NCI-H510A treated with DMSO at 0.1 percent for 48 hours (cell line): ENCODE data around the gene INO80.

Source experiments
- DNase-seq: peaks from one replicate; lab custom pipeline; 2025; lab: John Stamatoyannopoulos, UW

Gene INO80

DNA sequence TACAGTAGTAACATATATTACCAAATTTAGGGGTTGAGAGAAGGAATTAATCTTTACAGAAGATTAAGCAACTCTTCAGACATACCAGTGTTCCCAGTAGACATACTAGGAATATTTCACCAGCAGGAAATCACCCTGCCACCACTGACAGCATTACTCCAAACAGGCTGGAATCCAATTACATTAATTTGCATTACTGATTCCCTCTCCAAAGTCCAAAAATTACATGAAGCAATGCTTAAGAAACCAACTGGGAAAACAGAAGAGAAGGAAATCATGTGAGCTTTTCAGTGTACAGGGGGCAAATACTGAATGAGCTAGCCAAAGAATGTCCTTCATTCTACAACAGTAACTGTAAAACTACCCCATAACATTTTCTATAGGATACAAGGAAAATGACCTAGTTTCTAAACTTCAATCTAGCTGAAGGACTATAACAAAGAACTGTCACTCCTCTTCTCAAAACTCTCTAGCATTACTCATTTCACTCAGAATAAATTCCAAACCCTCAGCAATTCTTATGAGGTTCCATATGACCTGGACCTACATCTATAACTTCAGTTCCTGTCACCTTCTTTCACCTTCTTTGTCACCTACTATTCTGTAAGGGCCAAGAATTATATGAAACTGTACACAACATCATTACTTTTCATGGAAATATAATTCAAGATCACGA lies 72.7 kb downstream of the INO80 start:
- no peak for DNase-seq

DNA sequence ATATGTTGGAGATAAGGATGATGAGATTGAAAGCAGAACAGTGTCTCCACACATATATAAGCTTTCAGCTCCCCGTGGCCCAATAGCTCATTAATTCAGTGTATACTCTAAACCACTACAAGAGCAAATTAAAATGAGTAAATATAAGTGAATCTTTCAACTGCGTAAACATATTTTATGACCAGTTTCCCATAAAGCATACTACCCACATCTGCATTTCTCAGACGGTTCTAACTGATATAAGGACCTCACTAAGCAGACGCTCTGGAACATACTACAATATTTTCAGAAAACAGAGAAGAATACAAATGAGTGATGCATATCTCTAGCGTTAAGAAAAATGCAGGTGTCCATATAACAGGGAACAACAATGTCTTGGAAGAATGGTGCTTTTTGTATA lies 73.2 kb downstream of the INO80 start:
- DNase-seq: no peak

DNA sequence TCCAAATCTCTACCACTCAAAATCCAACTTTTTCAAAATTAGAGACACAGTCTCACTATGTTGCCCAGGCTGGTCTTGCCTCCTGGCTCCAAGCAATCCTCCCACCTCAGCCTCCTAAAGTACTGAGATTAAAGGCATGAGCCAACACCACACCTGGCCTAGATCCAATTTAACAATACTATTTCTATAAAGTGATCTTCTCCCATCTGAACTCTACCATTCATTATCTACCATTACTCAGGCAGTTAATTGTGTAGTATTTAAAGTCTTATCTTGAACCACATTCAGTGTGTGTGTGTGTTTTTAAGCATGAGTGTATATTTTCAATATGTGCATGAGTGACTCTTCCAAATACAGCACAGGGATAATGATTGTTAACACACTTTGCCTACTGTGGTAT lies 77.0 kb downstream of the INO80 start:
- no peak for DNase-seq

DNA sequence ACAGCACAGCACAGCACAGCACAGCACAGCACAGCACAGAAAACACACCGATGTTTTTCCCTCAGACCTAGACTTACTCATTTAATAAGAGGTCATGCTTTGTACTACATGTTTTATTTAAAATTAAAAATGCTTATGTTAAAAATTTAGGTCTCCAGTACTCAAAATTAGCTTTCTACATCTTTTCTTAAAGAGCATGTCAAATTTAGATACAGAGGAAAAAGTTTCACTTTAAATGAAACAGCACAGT lies 84.1 kb downstream of the INO80 start:
- DNase-seq: no peak

DNA sequence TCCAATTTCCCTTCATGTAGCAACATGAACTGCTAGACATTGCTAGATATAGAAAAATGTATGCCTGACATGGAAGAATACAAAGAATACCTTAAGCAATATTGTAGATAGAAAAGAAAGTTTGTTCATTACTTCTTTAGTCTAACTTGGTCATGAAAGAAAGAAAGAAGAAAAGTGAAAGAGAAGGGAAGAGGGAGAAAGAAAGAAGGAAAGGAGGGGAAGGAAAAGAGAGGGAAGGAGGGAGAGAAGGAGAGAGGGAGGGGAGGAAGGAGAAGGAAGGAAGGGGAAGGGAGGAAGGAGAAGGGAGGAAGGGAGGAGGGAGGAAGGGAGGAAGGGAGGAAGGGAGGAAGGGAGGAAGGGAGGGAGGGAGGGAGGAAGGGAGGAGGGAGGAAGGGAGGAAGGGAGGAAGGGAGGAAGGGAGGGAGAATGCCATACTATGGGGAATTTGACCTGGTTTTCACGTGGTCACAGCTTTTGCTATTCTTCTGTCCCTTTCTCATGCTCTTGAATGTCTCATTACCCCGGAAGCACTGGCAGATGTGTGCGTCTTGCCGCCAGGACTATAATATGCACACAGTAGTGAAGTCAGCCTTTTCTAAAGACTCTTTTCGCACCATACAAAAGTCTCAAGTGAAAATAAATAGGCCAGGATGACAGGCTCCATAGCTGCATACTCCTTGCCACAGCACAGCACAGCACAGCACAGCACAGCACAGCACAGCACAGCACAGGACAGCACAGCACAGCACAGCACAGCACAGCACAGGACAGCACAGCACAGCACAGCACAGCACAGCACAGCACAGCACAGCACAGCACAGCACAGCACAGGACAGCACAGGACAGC lies 84.6 kb downstream of the INO80 start:
- DNase-seq: no peak

DNA sequence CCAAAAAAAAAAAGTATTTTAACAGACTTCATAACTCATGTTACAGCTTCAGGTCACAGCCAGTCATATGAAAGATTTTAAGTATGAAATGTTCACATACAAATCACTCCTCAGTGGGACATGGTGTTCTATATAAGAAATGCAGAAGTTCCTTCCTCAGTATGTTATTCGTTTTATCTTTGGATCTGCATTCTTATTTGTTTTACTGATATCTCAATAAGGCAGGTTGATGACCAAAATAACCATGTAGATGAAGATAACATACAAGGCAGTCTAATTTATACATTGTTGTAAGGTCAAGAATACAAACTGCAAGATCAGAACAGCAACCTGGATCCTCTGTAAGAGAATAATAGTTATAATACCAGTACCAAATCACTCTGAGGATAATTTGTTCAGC lies 87.2 kb downstream of the INO80 start:
- DNase-seq: no peak

DNA sequence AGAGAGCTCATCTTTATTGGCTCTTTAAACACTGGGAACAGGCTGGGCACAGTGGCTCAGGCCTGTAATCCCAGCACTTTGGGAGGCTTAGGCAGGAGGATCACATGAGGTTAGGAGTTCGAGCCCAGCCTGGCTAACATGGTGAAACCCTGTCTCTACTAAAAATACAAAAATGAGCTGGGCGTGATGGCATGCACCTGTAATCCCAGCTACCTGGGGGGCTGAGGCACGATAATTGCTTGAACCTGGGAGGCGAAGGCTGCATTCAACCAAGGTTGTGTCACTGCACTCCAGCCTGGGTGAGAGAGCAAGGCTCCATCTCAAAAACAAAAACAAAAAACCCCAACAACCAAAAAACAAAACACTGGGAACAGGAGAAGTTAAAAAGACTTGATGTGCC lies 90.7 kb downstream of the INO80 start:
- no peak for DNase-seq

DNA sequence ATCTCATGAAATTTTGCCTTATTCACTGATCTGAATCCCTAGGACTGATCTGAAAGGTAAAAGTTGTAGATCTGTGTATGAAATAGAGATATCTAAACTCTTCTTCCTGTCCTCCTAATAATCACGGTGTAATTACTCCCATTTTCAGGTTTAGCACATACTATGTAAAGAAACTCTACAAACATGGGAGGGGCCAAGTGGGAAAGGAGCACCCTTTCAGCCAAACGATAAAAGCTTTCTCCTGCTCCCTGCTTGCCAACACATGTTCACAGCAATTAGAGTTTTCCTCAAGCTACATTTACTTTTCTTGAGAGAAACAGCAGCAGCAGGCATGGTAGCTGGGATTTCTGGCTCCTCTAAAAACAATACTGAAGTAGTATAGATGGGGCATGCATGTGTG lies 91.2 kb downstream of the INO80 start:
- DNase-seq: no peak

DNA sequence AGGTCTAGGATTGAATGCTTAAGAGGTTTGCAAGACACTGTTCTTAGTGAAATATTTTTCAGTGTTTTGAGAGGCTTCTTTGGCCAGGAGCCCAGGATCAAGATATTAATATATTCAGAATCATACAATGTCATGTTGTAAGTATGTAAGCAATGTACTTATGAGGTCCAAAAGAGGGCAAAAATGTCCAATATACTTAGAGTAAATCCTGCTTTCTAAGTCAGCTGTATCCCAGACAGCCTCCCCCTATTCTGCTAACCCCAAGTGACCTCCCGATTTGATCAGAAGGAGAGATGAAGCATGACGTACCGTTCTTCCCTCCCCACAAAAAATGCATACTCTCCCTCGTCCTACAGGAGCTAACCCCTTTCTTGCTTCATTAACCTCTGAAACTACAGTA lies 91.9 kb downstream of the INO80 start:
- DNase-seq: no peak

DNA sequence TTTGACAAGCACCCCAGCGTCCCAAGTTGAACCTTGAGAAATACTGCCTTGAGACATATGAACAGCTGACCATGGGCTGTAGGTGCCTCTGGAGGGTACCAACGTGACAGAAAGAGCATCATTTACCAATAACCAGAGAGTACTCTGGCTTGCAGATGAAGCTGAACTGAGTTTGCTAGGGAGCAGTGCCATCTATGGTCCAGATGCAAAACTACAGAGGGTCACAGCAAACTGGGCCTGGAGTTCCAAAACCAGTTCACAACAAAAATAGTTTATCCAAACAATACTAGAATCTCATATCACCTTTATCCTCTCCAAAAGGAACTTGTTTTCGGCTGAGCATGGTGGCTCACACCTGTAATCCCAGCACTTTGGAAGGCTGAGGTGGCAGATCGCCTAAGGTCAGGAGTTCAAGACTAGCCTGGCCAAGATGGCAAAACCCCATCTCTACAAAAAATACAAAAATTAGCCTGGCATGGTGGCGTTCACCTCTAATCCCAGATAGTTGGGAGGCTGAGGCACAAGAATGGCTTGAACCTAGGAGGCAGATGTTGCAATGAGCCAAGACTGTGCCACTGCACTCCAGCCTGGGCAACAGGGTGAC lies 93.5 kb downstream of the INO80 start:
- peak; percentile 1 for DNase-seq

DNA sequence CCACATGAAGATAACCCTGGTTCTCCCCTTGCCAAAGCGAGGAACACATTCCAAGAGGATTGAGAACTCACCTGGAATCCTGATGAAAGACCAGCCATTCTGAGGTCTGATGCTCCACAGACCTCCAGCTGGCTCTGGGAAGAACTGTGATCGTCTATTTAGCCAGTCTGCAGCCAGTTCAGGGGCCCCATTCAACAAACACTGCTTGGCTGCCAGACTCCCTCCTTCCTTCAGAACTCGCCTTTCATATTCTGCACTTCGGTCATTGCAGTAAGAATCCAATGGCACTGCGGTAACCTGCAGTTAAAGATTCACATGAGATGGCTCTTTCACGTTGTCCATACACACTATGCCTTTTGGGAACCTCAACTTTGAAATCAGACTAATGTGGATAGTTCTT lies 95.3 kb downstream of the INO80 start:
- DNase-seq: no peak

DNA sequence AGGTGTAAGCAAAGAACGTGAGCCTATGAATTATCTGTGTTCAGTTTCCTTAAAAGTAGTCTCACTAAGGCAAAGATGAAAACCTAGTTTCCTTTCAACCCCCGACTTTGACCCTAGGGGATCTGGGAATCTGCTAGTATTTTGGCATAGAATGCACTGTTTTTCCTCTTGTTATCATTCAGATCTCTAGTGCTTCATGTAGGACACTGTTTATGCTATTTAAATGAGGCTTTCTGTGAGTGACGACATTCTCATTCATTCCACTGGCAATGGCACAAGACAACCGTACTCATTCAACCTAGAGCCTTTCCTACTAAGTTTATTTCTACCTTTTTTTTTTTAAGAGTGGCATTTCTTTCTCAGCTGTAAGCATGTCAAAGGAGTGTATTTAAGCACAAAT lies 95.8 kb downstream of the INO80 start:
- no peak for DNase-seq

DNA sequence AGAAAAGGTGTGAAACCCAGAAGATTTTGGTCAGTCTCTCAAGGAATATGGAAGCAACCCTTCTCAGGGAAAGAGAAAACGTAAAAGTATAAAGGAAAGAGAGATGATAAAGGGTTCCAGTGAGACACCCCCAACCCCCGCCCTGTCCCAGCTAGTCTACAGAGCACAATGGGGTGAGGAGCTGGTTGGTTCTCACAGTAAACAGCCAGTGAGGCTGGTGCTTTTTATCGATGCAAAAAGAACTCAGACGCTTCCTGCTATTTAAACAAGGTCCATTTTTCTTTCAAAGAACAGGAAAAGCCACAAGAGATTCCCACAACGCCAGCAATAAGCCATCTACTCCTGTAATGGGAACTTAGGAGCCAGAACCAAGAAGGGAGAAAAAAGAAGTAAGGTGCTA lies 96.9 kb downstream of the INO80 start:
- DNase-seq: no peak

DNA sequence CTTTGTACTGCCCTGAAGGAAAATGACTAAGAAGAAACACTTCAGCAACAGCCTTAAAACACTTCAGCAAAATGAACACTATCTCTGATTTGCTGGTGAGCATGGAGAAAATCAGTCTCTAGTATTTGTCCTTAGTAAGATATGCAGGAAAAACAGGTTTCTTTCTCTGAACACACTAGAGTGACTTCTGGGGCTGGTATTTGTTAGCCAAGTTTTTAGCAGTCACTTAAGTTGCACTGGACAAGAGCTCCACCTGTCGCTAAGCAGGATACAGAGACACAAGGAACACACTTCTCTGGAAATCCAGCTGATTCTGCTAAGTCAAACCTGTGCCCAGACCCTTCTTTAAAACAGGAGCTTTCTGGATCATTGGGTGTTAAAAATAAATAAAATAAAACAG lies 97.5 kb downstream of the INO80 start:
- peak; percentile 2 for DNase-seq

DNA sequence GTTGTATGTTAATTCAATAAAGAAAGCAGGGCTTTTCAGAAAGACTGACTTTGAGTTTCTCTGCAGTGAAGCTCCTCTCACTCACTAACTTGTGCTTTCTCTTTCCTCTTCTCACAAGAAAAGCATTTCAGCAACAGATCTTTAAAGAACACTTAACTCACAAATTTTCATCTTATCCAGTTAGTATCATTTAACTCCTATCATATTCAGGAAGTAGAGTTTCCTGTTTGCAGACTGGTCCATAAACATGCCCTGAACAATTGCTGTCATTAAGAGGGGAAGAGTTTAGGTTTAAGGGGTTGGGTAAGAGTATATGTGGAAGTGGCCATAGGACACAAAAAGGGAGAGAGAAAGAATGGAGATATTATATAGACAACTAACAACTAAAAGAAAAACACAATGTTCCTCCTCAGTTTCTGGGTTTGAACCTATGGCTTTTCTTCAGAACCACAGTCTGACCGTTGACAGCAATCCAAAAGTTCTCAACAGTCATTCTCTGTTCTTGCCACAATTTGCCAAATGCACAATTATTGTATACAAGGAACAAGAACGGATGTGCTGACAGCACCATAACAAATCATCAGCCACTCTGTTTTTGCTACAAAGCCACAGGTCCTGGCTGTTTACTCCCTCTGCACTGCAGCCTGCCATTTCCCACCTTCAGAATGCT lies 98.9 kb downstream of the INO80 start:
- DNase-seq: no peak

DNA sequence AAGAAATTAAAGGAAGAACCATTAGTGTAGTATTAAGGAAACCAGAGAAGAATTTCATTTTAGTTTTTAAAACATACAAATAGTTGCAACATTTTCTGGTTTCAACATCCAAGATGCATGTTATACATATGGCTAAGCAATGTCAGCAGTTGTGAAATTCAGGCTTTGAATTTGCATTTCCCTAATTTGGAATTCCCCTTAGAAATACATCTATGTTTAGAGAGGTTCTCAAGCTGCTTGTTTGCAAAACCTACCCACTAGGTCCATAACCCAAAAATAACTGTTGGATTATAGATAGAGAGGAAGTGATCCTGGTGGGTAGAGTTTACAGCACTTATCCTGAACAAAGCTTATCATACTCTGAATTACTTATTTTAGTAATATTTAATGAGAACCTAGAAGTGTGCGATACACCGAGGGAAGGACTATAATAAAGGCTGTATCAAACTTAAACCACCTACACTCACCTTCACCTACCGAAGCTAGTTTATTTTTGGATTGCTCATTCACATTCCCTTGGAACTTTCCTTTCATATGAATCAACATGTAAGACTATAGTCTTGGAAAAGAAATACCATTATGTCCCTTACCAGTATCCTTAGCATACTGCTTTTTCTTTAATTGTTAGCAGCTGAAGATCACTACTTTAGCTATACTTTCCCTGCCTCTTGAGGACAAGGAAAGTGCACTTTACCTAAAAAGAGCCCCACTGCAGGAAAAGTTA lies 102.2 kb downstream of the INO80 start:
- DNase-seq: no peak

DNA sequence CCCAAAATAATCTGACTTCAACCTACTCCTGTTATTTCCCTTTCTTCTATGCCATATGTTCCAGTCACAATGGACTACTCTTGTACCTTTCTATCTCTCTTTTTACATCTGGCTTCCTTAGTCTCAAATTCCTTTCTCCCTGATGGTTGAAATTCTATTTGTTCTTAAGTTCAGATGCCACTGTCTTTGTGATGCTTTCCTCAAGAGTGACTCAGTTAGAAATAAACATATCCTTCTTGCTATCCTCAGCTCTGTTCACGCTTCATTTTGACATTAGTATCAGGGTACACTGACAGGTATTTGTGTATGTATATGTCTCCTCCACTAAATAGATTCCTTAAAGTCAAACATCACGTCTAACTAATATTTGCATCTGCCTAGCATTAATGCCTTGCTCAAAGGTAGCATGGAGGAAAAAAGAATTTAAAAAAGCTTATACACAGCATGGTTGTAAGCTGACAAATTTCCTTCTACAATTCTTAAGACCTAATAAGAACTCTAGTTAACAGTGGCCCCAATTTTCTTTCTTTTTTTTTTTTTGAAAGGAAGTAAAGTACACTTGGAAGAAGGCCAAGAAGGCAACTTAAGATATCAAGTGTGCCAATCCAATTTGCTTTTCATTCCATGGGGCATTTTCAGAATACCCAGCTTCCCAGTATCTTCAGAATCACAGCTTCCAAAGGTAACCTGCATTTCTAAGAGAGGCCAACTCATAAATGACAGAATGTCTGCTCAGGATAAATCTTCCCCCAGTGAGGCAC lies 104.8 kb downstream of the INO80 start:
- DNase-seq: no peak

DNA sequence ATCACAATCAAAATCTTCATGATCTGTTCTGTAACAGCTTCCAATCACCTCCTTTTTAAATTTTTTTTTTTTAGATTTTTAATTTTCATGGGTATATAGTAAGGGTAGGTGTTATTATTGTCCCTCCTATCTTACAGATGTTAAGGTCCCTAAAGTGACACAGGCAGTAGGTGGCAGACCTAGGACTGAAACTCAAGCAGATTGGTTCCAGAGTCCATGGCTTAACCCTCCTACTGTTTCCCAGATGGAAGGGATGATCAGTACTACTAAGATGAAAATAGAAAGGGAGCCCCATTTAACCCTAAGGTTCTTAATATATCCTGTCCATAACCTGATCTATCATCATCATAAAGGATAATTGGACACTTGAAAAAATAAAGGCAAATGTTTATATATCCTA lies 105.7 kb downstream of the INO80 start:
- DNase-seq: no peak

DNA sequence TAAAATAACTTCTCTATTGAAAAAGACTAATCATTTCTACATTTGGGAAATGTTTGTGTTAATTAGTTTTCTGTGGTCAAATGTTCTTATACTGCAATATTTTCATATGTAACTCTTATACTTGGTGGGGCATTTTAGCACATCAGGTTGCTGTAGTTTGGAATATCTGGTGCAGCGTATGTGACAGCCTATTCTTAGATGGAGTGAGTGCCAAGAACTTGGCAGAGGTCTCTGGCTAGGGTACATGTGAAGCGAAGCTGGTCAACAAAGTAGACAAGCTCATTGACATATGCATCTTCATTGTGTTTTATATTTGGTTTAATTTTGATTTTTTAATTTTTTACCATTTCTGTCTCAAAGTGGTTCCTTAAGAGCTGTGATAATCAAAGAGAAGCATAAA lies 109.6 kb downstream of the INO80 start:
- no peak for DNase-seq

DNA sequence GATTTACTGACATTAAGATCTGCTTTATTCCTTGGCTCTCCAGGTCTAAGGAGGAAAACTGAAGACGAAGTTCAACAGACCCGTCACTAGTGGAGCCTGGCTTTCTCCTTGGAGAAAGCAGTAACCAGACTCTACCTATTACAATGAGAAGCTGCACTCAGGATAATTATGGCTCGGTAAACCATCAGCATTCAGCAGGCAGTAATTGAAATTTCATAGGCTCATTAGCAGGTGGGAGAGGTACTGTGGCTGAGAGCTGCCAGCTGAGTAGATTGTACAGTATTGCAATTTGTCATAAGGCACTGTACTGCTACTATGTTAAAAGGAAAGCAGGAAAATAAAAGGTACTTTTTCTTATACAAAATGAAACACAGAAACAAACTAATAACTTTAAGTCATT lies 111.6 kb downstream of the INO80 start:
- DNase-seq: no peak

DNA sequence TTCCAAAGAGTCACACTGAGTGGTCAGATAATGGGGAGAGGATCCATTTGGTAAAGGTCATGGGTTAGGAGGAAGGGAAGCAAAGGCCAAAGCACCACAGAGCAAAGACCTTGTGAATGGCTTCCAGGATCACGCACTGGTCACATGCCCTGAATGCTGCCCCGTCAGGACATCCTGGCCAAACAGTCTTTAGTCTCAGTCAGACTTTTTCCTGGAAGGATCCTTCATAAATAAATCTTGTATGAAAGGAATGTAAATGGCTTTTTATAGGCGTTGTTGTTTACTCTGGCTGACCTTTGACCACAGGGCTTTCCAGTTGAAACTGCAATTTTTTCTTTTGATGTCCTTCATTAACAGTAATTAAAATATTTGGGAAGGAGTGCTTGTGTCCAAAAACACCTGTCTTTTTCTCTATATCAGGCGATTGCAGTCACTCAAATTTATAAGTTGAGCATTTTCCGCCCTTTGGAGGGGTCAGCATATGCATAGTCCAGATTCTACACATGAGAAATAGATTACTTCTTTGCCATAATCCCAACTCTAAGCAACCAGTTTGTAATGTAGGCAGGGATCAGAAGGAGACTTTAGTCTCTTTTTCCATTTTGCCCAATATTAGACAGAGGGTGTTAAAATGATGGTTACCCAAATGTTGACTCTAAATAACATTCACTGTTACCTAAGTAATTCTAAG lies 114.4 kb downstream of the INO80 start:
- no peak for DNase-seq
